Measurements from ENCODE around the gene LST1.

The LST1 gene
- 4.7 to 6.4 reads per million in 2 donors for total RNA-seq

DNA sequence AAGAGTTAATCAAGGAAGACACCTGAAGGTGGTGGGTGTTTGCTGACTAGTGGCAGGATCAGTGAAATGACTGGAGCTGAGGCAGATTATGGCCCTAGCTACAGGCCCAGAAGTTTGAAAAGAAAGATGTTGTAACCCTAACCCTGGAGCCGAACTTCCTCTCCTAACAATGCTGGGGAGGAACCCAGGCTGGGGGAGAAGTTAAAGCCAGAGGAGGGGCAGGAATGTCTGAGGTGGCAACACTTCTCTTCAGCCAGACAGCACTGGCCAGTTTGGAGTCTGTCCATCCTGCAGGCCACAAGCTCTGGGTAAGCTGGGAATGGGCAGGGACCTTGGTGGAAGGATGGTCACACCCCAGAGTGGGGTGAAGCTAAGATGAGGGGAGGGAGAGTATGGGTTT, at the start of gene LST1:
TSS of gene LST1 (plus strand) at position 270 of the 400 bp plus-strand sequence. CDS start 1,023 bp downstream, outside the sequence.
- DNase-seq, result peak in 1 of 5 experiments; percentile 26

DNA sequence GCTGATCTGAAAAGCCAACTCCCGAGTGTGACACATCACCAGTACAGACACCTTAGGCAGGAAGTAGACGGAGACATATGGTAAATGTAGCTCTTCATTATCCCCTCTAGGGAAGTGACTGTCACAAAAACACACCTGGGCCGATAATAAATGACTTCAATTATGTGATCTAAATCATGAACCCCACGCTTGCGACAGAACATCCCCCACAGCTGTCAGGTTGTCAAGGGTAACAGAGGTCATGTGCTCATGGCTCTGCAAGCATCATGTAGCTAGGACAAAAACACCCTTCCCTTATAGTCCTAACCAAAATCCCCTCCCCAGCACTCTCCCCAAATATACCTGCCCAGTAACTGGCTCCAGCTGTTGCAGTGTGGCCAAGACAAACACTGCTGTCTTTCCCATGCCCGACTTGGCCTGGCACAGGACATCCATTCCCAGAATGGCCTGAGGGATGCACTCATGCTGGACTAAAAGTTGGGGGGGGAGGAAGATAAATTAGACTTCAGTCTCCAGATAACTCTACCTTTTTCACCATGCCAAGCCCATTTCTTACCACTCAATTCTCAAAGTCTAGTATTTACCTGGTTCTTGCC, 47.2 kb upstream of the LST1 start:
- no peak for DNase-seq

DNA sequence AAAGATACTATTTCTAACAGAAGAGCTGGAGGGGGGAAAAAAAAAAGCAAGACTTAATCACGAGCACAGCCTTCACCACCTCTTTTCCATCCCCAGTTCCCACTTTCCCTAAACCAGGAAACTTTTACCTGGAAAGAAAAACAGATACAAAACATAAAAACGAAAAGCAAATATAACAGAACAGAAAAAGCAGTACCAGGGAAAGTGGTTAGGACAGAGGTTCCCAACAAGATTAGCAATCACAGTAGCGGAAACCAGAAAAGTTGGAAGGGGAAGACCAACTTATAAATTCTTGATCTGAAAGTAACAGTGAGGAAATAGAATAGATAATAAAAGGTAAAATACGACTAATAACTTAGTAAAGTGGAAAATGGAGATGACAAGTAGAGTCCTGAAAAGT, 45.4 kb upstream of the LST1 start:
- no peak for DNase-seq

DNA sequence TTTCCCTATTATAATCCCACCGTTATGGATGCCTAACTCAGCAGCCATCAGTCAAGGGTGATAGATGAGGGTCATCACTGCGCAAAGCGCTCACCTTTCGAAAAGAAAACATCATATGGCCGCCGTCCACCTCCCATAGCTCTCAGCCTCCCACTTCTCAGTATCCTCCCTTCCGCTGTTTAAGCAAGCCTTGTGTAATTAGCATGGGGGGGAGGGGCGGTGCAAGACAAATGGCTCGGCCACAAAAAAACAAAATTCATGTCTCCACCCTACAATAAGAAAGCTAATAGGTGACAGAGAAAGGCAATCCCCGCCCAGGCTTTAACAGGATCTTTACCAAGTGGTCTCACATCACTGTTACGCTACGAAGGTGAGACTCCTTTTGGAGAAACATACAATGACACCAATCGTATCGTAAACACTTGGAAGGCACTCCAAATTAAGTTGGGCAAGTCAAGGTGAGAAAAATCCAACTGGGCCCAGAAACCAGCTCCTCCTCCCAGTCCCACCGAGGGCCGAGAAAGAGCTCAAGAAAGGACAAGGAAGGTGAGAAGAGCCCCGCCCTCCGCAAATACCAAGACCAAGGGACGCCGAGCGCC, 44.9 kb upstream of the LST1 start:
- peak in 4 of 5 experiments; percentile 35 to 87 (median 71) for DNase-seq

DNA sequence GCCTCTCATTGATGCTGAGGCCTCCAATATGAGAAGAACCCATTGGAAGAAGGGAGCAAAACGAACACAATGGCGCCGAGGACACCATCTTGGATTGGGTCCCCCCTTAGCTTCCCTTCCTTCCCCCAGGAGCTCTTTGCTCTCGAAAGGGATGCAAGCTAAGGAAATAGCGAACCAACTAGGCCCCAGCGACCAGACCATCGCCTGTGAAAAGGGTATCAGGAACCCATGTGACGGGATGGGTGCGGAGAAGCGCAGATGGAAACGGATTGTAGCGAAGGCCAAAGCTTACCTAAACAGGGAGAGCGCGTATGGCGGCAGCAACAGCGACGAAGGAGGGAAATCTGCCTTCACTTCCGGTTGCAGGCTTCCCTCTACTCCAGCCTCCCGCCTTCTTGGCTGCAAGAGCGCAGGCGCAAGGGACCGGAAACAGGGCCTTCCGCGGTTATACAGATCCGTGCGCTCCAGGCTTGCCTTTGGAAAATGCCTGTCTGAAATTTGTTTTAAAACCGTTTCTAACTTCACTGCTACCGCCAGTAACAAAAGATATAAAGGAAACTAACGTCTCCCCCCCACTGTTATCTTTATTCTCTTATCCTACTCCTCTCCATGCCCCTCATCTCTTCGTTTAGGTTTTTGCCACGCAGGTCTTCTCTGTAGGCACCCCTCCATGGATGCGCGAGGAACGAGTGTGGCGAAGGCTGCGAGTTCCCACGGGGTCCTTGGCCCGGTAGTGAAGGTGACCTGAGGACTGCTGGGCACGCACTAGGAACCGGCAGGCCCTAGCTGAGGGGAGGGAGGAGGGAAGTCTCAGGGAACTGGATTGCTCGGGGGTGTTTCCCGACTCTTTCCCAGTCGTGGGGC, 44.2 kb upstream of the LST1 start, which contains the start of gene DDX39B:
TSS of gene DDX39B (minus strand) at position 346 of the 864 bp plus-strand sequence. CDS start 1,471 bp downstream, outside the sequence.
- DNase-seq, result peak; percentile 81 to 98 (median 92)

DNA sequence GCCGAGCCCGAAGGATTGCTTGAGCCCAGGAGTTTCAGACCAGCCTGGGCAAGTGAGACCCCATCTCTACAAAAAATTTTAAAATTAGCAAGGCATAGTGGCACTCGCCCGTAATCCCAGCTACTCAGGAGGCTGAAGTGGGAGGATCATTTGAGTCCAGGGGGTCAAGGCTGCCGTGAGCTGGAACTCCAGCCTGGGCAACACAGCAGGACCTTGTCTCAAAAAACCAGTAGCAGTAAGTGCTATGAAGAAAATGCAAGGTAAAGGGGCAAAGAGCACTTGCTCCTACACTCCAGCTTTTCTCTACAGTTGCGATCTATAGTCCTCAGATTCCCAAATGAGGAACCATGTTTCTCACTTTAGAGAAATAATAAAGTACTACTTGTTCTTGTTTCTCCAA, 42.4 kb upstream of the LST1 start:
- no peak for DNase-seq

DNA sequence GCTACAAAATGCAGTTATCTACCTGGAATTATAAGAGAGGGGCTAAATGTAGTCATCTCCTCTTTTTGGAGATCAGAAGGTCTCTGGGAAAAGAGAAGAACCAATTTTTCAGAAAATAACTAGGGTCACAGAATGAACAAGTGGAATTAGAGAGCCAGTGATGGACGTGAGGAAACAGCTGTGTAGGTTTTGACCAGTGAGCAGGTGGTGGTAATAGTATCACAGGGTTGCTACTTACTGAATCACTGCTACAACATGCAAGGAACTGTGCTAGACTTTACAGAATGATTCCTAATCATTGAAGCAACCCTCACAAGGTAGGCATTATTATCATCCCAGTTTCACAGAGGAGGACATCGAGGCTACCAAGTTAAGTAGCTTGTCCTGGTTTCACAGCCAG, 41.4 kb upstream of the LST1 start:
- DNase-seq, result no peak

DNA sequence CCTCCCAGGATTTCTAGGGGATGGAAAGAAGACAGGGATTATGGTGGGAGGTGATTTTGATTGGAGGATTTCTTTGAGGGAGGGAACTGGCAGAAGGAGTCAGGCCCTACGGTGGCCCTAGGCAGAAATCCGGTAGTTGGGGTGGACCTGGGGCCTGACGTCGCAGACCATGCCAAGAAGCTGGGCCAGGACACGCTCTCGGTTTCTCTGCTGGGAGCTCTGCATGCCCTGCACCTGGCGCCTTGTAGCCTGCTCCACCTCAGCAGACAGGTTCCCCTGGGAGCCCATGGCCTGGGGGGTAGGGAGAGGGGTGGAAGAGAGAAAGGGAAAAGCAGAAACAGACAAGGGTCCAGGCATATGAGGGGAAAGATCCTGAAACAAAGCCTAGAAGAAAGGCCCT, 40.8 kb upstream of the LST1 start:
- no peak for DNase-seq

DNA sequence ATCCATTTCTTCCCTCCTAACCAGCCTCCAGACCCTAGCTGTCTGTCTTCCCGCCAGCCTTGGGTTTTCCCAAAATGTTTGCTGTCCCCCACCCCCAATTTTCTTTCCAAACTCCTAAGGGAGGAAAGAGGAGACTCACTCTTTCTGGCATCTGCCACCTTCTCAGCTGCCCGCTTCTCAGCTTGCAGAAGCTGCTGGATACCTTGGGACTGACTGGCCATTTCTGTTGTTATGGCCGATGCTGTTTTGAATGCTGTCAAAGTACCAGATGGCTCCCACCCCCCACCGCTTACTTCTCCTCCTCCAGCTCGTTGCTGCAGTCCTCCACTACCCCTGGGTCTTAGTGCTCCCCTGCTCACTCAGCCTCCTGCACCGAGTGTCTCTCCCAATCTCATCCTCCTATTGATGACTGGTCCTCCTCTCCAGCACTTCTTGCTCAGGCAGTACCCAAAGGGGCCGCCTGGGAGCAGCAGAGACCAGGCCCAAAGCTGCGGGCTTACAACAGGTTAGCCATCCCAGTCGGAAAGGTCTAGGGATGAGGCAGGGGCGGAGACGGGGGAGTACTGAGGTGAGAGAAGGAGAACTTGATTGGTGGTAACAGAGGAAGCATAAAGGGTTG, 39.6 kb upstream of the LST1 start, which contains the start of gene ATP6V1G2:
TSS of gene ATP6V1G2 (minus strand) at position 270 of the 619 bp plus-strand sequence. CDS start at position 221, 49 bp downstream.
- peak; percentile 52 to 90 (median 78) for DNase-seq

DNA sequence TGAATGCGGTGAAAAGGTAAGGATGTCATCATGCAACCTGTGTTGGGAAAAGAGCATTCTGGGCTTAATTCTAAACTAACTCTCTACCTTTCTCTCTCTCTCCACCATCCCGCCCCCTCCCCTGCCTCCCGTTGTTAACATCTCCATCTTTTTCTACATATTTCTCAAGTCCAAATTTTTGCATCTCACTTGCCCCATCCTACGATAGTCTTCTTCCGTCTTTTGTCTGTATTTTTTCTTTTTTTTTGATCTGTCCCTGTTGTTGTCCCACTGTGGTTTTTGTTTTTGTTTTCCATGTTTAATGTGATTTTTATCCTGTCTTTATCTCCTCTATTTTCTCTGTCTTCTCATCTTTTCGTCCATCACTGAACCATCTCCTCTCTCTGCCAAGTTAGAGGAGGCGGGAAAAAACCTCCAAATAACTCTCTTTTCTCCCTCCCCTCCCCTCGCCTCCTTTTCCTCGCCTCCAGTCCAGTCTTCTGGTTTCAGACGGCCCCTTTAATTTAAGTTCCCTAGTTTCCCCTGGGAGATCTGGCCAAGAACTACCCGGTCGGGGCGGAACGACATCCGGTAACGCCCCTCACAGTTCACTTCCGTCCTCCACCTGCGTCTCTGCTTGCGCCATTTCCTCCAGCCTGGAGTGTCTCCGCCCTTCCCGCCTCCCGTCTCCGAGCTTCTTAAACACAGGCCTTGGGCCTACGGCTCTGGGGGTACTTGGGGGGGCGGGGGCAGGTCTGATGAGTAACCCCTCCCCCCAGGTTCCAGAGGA, 38.9 kb upstream of the LST1 start, which contains the start of gene NFKBIL1:
TSS of gene NFKBIL1 (plus strand) at position 651 of the 769 bp plus-strand sequence. CDS start at position 738, 87 bp downstream.
- peak; percentile 63 to 97 (median 85) for DNase-seq

DNA sequence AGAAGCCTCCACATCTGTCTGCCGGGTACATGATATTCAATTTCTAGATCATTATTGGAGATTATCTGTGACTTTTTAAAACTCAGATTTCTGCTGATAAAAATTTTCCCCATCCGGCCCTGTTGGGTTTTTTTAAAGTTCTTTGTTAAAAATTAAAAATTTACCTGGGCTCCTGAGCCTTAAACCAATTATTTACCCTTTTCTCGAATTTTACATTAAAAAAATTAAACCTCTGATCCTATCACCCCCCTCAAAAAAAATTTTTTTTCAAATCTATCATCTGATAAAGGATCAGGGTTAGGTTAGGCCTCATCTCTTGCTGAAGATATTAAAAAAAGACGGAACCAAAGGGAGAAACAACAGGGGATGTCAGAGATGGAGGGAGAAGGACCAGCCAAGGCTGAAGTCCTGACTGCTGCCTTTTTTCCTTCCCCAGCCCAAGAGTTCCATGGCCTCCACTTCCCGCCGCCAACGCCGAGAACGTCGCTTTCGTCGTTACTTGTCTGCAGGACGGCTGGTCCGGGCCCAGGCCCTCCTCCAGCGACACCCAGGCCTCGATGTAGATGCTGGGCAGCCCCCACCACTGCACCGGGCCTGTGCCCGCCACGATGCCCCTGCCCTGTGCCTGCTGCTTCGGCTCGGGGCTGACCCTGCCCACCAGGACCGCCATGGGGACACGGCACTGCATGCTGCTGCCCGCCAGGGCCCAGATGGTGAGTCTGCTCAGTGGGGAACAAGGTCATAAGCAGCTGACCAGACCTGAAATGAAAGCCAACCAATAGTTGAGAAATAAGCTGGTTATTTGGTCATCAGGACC, 38.1 kb upstream of the LST1 start:
- no peak for DNase-seq

DNA sequence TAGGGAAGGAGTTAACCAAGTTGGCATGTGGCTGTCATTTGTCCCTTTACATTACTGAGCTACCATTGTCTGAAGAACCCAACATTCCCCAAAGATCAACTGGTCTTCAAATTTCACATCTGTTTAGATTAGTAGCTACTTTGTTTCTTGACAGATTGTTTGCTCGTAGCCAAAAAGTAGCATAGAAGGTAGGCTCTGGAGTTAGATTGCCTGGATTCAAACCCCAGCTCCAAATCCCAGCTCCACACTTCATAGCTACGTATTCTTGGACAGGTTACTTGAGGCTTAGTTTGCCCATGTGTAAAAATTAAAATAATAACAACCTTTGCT, 37.6 kb upstream of the LST1 start:
- no peak for DNase-seq

DNA sequence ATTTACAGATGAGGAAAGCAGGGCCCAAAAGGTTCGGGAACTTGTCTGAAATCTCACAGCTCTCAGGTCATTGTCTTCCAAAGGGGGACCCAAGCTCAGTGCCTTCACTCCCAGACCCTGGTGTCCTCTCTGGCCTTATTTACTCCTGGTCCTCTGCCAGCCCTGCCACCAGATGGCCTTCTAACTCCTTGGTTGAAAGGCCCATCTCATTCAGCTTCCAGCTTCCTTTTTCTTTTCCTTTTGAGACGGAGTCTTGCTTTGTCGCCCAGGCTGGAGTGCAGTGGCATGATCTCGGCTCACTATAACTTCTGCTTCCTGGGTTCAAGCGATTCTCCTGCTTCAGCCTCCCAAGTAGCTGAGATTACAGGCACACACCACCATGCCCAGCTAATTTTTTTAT, 34.7 kb upstream of the LST1 start:
- DNase-seq, result peak in 4 of 5 experiments; percentile 49 to 70 (median 57)

DNA sequence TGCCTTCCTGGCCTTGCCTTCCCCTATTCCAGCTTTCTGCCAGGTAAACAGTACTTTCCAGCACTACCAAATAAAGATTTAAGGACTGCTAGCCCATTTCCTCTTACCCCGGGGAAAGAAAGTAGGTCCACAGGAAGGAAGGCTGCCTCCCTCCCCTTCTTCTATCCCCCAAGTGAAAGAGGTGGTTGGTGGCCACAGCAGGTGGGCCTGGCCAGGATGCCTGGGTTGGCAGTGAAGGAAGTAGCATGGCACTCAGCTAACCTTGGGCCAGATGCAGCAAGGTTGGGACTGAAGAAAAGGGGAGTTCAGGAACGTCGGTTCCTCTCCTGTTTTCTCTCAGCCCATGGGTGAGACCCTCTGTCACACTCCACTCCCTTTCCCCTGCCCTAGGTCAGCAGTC, 29.8 kb upstream of the LST1 start:
- peak in 1 of 5 experiments; percentile 59 for DNase-seq

DNA sequence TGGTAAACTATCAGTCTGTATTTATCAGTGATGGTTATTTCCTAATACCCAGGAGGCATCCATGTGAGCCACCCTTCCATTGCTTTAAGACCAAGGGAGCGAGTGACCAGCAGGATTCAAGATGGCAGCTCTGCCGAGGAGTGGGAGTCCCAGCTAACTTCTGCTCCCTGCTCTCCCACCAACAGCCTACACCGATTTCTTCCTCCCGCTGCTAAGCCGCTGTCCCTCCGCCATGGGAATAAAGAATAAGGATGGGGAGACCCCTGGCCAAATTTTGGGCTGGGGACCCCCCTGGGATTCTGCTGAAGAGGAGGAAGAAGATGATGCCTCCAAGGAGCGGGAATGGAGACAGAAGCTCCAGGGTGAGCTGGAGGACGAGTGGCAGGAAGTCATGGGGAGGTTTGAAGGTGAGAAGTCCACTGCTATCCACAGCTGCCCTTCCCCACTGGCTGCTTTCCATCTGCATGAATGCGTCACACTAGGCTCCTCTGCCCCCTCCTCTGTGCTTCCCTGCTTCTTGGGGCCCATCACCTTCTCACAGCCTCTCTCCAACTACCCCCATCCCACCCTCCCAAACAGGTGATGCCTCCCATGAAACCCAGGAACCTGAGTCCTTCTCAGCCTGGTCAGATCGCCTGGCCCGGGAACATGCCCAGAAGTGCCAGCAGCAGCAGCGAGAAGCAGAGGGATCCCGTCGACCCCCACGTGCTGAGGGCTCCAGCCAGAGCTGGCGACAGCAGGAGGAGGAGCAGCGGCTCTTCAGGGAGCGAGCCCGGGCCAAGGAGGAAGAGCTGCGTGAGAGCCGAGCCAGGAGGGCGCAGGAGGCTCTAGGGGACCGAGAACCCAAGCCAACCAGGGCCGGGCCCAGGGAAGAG, 28.4 kb upstream of the LST1 start:
- no peak for DNase-seq

DNA sequence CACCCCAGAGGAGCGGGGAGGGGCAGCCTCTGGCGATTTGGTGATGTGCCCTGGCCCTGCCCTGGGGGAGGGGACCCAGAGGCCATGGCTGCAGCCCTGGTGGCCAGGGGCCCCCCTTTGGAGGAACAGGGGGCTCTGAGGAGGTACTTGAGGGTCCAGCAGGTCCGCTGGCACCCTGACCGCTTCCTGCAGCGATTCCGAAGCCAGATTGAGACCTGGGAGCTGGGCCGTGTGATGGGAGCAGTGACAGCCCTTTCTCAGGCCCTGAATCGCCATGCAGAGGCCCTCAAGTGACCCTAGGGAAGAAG, 27.8 kb upstream of the LST1 start:
- DNase-seq, result no peak

DNA sequence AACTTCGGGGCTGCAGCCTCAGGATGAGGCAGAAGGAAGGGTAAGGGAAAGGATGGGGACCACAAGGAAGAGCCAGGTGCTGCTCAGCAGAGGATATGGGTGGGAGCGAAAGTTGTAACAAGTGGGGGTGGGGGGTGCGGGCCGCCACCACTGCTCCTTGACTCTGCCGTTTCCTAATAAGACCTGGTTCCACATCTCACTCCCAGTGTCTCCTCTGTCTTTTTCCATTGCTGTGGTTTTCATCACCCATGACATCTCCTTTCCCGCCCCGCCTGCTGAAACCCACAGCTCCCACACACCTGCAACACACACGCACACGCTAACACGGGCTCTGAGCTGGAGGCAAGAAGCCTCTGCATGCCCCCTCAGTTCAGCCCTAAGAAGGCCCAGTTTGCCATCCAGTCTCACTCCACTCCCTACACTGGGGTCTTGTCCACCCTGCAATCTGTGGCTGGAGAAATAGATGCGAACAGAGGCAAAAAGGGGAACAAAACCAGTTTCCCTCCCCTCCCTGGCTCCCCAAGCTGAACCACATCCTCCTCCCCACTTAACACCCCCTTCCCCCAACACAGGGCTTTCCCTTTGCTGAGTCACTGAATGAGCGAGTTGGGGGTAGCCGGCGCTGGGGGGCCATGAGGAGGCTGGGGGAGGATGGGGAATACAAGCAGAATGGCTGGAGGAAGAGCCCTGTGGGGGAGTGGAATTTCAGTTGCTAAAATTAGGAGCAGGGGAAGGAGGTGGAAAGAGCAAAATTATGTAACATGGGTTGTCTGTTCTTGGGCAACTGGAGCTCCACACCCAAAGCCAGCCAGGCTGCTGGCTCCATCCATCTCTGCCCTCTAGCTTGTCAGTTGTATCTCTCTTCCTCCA, 27.2 kb upstream of the LST1 start:
- DNase-seq, result peak; percentile 25 to 77 (median 62)

DNA sequence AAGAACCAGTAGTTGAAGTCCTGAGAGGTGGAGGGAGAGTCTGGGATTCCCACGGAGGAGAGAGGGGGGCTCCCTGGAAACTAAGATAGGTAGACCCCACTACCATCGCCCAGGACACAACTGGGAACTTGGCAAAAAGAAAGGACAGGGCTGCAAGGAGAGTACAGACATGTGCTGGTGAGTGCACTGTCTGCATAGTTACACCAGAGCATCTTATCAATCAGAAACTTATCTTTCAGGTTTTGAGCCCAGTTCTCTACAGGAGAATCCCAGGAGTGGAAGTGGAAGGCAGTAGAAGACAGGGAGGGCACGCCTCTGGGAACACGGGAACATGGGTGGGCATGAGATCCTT, 26.5 kb upstream of the LST1 start:
- no peak for DNase-seq

DNA sequence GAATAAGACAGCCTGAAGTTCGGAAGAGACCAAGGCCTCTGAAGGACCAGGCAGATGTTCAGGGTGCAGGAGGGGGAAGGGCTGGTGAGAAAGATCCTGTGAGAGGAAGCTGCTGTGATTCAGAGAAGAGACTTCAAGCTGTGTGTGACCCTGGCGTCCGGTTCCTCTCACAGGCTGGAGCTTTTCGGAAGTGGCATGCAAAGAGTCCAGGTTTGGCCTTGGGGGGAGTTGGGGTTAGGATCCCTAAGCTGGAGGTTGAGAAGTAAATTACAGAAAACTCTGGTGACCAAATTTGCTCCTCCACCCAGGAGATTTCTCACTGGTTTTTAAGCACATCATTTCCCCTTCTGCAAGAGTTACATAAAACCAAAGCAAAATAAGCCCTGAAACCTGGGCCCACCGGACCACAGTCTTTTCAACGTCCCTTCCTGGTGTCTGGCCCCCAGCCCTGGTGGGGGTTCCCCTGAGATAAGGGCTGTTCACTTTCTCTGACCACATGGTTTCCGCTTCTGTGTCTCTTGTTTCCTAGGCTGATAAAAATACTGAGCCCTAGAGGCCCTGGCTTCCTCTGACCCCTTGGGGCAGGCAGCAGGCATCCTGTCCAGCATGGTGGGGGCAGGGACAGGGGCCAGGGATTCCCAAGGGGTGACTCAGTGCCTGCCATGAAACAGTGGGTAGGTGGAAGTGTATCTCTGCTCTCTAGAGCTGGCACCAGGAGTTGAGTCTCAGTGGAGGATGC, 25.9 kb upstream of the LST1 start:
- peak in 2 of 5 experiments; percentile 41 to 73 for DNase-seq

Measured in T-helper 2 cell (primary cell).